ENCODE data around the gene TGFBRAP1.

DNA sequence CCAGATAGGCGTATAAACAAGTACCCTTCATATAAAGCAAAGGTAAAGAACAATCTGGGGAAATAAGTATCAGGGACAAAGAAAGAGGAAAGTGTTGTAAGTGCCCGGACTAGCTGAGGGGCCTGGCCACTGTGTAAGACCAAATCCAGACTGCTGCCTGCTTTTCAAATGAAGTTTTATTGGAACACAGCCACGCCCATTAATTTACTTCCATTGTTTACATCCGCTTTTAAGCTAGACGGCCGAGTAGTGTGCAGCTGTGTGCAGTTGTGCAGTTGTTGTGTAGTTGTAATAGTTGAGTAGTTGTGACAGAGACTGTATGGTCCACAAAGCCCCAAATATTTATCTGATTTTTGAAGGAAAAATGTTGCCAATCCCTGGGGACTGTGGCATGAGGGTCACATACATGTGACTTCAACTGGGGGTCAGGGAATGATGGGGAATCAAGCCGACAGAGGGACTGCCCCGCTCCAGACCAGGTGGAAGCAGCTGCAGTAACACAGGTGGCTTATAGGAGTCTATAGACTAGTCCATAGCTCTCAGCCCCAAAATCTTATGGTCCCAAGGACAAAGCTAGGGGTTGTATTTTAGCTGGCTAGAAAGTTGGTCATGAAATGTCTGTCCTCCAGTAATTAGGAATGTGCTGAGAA is 39.3 kb upstream of the TGFBRAP1 start:
- TF ChIP-seq POLR2A (IDR thresholded peaks at IDR 0.05; ENCODE audit: low read length) (no peak), GATA1 (IDR thresholded peaks at IDR 0.05; ENCODE audit: low read depth, low read length) (no peak)

Data from erythroblast (primary cell).